Stimulated activated CD4-positive, alpha-beta T cell treated with anti-CD3 and anti-CD28 coated beads, Interleukin-12 subunit alpha, Interleukin-12 subunit beta, amount 100 ng/mL, for 4 hours (primary cell): ENCODE measurements around the gene VGF.

Experiments
- DNase-seq: peaks from one replicate; pipeline ENCODE4 v3.0.0-alpha.2; 2020

The VGF gene

GRCh38 chr7:101165958-101166647, 734 bp upstream of the VGF start:
- DNase-seq = no peak

- no peak for DNase-seq
Observed at GRCh38 chr7:101164071-101164840, 1.1 kb downstream of the VGF start.

- DNase-seq = no peak
Observed at GRCh38 chr7:101163279-101164070, 1.9 kb downstream of the VGF start.

GRCh38 chr7:101162551-101163278, 2.7 kb downstream of the VGF start:
- DNase-seq = no peak

GRCh38 chr7:101161692-101162471, 3.5 kb downstream of the VGF start:
- DNase-seq = no peak

- no peak for DNase-seq
Observed at GRCh38 chr7:101160910-101161309, 4.5 kb downstream of the VGF start.

- DNase-seq = no peak
Observed at GRCh38 chr7:101159696-101160674, 5.4 kb downstream of the VGF start.

GRCh38 chr7:101156866-101157589, 8.3 kb downstream of the VGF start:
- no peak for DNase-seq

- DNase-seq = no peak
Observed at GRCh38 chr7:101156277-101156676, 9.1 kb downstream of the VGF start.

- no peak for DNase-seq
Observed at GRCh38 chr7:101155303-101155702, 10.1 kb downstream of the VGF start.

- DNase-seq = no peak
Observed at GRCh38 chr7:101154693-101155102, 10.7 kb downstream of the VGF start.

GRCh38 chr7:101153969-101154692, 11.2 kb downstream of the VGF start, which contains the start of gene AP1S1:
AP1S1 (plus strand) TSS chr7:101154476; CDS start chr7:101154515, 39 bp downstream.
- DNase-seq = peak; percentile 94

- DNase-seq = no peak
Observed at GRCh38 chr7:101151908-101152651, 13.3 kb downstream of the VGF start.

- DNase-seq = no peak
Observed at GRCh38 chr7:101140746-101141382, 24.5 kb downstream of the VGF start.

- no peak for DNase-seq
Observed at GRCh38 chr7:101140339-101140699, 25.1 kb downstream of the VGF start.

GRCh38 chr7:101138213-101138870, 27.0 kb downstream of the VGF start:
- peak; percentile 78 for DNase-seq

- no peak for DNase-seq
Observed at GRCh38 chr7:101137651-101138212, 27.6 kb downstream of the VGF start.
